Stimulated activated naive CD4-positive, alpha-beta T cell treated with Interleukin-2 at 50 U/mL for 16 hours (primary cell): ENCODE results near the gene WDR91.
A peak's percentile ranks its signal among the peaks of the same experiment; 100 is the strongest.
"Not testable (repeated sequence)": the region's sequence is repeated elsewhere in the genome, so short reads cannot be mapped to it uniquely, and the experiment has no call there.

Experiments used
- DNase-seq: peaks from one replicate; lab custom pipeline; 2025; lab: John Stamatoyannopoulos, UW

WDR91 gene

DNA sequence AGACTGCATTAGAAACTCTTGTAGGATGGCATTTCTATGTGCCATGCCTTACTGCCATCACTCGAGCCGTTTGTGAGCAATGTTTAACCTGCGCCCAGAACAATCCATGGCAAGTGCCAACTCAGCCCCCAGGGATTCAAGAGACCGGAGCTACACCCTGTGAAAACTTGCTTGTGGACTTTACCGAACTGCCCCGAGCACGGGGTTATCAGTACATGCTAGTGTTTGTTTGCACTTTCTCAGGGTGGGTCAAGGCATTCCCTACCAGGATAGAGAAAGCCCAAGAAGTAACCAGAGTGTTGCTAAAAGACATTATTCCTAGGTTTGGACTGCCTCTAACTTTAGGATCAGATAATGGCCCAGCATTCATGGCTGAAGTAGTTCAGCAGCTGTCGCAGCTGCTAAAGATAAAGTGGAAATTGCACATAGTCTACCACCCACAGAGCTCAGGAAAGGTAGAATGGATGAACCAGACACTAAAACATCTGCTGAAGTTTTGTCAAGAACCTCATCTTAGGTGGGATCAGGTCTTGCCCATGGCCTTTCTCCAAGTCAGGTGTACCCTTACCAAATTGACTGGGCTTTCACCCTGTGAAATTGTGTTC is 31.9 kb downstream of the WDR91 start:
- no peak for DNase-seq

DNA sequence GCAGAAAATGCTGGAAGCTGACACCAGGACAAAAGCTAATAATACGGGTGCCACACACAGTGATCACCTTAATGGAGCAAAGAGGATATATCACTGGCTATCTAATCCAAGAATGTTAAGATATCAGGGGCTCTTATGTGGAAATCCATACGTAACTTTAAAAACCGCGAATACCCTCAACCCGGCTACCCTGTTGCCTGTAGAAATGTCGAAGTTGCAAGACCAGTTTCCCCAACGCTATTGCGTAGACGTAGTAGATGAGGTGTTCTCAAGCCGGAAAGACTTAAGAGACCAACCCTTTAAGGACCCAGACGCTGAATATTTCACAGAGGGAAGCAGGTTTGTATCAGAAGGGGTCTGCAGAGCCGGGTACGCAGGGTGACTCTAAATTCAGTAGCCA is 33.0 kb downstream of the WDR91 start:
- DNase-seq, result no peak

GRCh38 chr7:135177028-135177696 is 34.2 kb downstream of the WDR91 start:
- DNase-seq, result no peak

GRCh38 chr7:135175931-135176330 is 35.4 kb downstream of the WDR91 start:
- DNase-seq, result no peak

DNA sequence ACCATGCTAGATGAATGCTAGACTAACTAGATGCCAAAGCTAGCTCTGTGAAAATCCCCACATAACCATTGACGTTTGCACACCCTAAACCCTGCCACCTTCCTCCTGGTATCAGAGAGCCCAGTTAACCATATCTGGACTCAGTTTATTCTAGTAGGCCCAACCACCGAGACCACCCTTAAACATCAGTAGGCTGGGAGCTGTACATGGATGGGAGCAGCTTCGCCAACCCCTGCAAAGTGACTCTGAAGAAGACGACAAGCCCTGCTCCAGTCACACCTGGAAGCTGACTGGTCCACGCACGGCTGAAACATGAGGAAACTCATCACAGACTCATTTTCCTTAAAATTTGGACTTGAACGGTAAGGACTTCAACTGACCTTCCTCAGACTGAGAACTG is 36.4 kb downstream of the WDR91 start:
- DNase-seq, result no peak

- not testable (repeated sequence) for DNase-seq
Observed at GRCh38 chr7:135173916-135174315, 37.4 kb downstream of the WDR91 start.

- DNase-seq, result not testable (repeated sequence)
Observed at GRCh38 chr7:135171581-135172291, 39.6 kb downstream of the WDR91 start.

DNA sequence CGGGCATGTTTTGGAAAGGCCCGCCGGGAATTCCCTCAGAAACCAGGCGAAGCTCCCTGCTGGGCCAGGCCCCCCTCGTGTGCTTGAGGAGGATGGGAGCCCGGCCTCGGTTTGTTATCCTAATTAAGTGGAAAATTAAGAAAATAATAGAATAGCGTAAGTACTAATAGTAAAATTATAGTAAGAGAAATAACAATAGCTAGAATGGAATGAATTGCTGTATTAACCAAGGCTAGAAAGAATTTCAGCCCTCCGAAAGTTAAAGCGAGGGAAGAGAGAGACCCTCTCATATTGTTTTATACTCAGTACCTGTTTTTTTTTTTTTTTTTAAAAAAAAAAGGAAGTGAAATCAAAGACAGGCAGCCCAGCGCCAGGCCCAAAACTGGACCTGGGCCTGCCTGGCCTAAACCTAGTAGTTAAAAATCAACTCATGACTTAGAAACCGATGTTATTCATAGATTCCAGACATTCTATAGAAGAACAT is 40.3 kb downstream of the WDR91 start:
- not testable (repeated sequence) for DNase-seq

- peak; percentile 90 for DNase-seq
Observed at GRCh38 chr7:135170274-135170997, 40.9 kb downstream of the WDR91 start, which contains the start of gene CYREN. CYREN (minus strand) TSS chr7:135170707; CDS start chr7:135168922, 1,785 bp downstream.

DNA sequence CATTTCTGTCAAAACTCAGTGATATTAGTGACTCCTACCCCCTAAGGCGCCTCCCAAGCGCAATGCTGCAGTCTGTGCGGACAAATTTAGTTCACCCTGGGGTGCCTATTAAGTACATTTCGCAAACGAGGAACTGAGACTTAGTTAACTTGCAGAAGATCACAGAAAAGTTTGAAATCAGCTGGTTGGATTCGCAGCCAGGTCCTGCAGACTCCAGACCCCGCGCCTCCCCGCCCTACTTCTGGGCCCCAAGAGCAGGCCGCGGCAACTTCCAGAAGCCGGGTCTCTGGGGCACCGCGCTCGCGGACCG is 41.4 kb downstream of the WDR91 start:
- DNase-seq, result no peak

- peak; percentile 63 for DNase-seq
Observed at GRCh38 chr7:135169141-135169963, 42.0 kb downstream of the WDR91 start.

DNA sequence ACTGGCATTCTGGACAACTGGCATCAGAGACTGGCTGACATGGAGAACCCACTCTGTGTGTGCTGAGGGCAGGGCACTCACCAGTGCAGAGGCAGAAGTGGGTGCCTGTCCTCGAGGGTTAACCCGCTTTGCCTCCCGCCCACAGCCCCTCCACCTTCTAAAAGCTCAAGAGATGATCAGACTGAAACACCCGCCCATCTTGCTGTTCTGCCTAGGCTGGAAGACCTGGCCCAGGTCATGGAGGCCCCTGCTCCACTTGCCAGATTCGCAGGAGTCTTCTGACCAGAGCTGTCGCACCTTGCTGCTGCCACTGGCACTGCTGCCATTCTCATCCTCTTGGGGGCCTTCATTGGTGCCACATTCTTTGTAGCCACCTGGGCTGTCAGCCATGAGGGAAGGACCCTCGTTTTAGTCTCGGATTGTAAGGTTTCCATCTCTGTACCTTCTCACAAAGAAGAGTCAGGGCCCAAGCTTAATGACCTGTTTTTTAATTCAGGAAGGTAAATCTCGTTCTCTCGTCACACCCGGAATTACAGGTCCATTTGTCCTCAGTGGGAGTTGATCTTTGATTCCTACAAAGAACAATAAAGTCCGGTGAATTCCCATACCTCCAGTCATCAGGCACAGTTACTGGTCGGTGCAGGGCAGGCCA is 42.7 kb downstream of the WDR91 start:
- DNase-seq, result no peak

DNA sequence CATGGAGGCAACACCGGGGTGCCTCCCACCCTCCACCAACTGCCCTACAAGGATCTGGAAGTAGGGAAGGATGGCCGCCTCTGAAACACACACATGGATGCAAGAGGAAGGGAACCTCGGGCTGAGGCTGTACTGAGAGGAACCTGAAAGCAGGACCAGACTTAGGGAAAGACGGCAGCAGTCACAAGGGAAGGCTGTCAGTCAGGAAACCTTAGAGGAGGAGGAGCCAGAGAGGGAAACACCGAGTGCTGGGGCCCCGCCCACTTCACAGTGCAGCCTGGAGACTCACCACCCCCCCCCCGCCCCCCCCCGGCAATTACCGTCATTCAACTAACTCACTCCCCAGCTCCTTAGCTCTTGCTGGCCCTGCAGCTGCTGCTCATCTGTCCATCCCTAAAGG is 43.3 kb downstream of the WDR91 start:
- peak; percentile 6 for DNase-seq

GRCh38 chr7:135167365-135167917 is 43.9 kb downstream of the WDR91 start:
- no peak for DNase-seq

GRCh38 chr7:135166338-135166990 is 44.9 kb downstream of the WDR91 start:
- no peak for DNase-seq

GRCh38 chr7:135165862-135166261 is 45.5 kb downstream of the WDR91 start:
- no peak for DNase-seq

- no peak for DNase-seq
Observed at GRCh38 chr7:135164357-135165061, 46.8 kb downstream of the WDR91 start.

DNA sequence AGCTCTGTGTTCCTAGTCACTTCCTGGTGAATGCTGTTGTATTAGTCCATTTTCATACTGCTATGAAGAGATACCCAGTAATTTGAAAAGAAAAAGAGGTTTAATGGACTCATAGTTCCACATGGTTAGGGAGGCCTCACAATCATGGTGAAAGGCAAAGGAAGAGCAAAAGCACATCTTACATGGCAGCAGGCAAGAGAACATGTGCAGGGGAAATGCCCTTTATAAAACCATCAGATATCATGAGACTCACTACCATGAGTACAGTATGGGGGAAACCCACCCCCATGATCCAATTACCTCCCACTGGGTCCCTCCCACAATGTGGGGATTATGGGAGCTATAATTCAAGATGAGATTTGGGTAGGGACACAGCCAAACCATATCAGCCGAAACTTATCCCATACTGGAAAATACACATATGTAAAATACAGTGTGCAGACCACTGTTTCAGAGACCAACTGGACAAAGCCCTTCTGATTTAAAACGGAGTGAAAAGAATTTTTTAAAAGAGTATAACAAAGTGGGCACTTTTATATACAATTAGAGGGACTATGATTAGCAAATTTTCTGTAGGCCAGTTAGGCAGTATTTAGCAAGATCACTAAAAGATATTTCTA is 48.8 kb downstream of the WDR91 start:
- no peak for DNase-seq

DNA sequence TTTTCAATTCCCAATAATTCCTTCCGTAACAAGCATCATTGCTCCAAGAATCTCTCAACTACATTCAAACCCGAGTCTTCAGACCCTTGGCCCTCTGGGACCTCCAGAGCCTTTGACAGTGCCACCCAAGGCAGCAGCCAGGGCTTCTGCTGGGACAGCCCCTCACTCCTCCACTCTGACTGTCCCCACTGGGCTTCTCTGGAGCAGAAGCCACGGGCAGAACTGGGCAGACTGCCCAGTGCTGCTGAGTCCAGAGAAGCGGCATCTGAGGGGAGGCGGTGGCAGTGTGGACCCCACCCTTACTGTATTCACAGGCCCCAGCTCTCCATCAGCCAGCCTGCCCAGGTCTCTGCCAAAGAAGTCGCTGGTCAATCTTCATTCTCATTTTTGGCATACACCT is 49.7 kb downstream of the WDR91 start:
- no peak for DNase-seq
